Thoracic aorta (tissue), 2 donors: Measurements from ENCODE around the gene INPP4A. TPM values are rescaled to one million over a fixed set of nuclear protein-coding genes. Genes with fewer than 3 reads are reported as not detected.

Experiments
- ATAC-seq: fragments of 150-250 bp; one replicate; pipeline ENCODE4 v1.8.0; 2017; ENCODE audit warnings: low read depth; ENCODE audit not compliant: insufficient number of reproducible peaks, low FRiP score
- DNase-seq: peaks from one replicate; pipeline ENCODE4 v3.0.0-alpha.2; 2020; ENCODE audit warnings: low spot score
- H3K27ac ChIP-seq, 2 donors: fragments of 200-600 bp; sonication (generic); 1 replicate in 1 of 2; 2 replicates in 1 of 2; pipeline ENCODE4 v1.5.1; 2016; ENCODE audit warnings: mild to moderate bottlenecking in 2 of 2, moderate library complexity in 2 of 2
- H3K27me3 ChIP-seq: fragments of 200-600 bp; sonication (generic); replicated peaks from 2 replicates; pipeline ENCODE4 v1.6.0; 2016; ENCODE audit warnings: mild to moderate bottlenecking; ENCODE audit not compliant: insufficient read depth
- H3K36me3 ChIP-seq: fragments of 200-600 bp; sonication (generic); one replicate; pipeline ENCODE4 v1.5.1; 2016
- H3K4me1 ChIP-seq, 2 donors: fragments of 200-600 bp; sonication (generic); 1 replicate in 1 of 2; 2 replicates in 1 of 2; pipeline versions ENCODE4 v1.5.1 to v1.6.0; 2016; ENCODE audit warnings: low read depth in 2 of 2, mild to moderate bottlenecking in 1 of 2; ENCODE audit not compliant: control insufficient read depth in 1 of 2
- H3K4me3 ChIP-seq: fragments of 200-600 bp; sonication (generic); 2 replicates; pipeline ENCODE4 v1.5.1; 2016; ENCODE audit warnings: mild to moderate bottlenecking
- H3K9me3 ChIP-seq: fragments of 200-600 bp; sonication (generic); 2 replicates; pipeline ENCODE4 v1.5.1; 2016
- CTCF ChIP-seq: fragments of 200-600 bp; sonication (generic); IDR thresholded peaks from one replicate; pipeline ENCODE4 v1.5.1; 2019; ENCODE audit warnings: antibody characterized with exemption
- total RNA-seq, 2 donors: library from RNA; depleted of rRNA; stranded (reverse); fragments of >200 nt; gene quantifications; one replicate each; pipeline versions ENCODE4 v1.1.0 to v1.2.3, GENCODE V29; 2016

INPP4A gene
- total RNA-seq, 2 donors from 2014 or later: 29.4 to 40.6 TPM

GRCh38 chr2:98516571-98516970 lies 71.9 kb downstream of the INPP4A start:
- no peak for DNase-seq
- Histone ChIP-seq H3K27ac (no peak overlapping the region), H3K36me3 (peaks cover 10% of the 10 kb centered on the region), H3K4me3 (no peak overlapping the region), H3K4me1 (peaks cover 11% of the 10 kb centered on the region in 2 donors), H3K9me3 (no peaks in the 10 kb centered on the region), H3K27me3 (no peaks in the 10 kb centered on the region)
- no peak for ATAC-seq
- no peak for TF ChIP-seq CTCF

- Histone ChIP-seq H3K36me3 (peaks cover 10% of the 10 kb centered on the region), H3K27ac (no peak overlapping the region), H3K4me3 (no peak overlapping the region), H3K4me1 (peaks cover 11% of the 10 kb centered on the region in 2 donors), H3K27me3 (no peaks in the 10 kb centered on the region), H3K9me3 (no peaks in the 10 kb centered on the region)
- ATAC-seq: no peak
- no peak for TF ChIP-seq CTCF
- DNase-seq: no peak
Measured at GRCh38 chr2:98517636-98518035, 73.0 kb downstream of the INPP4A start.

- H3K9me3 ChIP-seq: no peaks in the 10 kb centered on the region
- no peak overlapping the region for H3K27ac ChIP-seq
- TF ChIP-seq CTCF: no peak
- H3K27me3 ChIP-seq: no peaks in the 10 kb centered on the region
- no peak overlapping the region for H3K4me3 ChIP-seq
- DNase-seq (no peak), ATAC-seq (no peak)
- H3K4me1 ChIP-seq: peaks cover 11% of the 10 kb centered on the region in 2 donors
- peaks cover 10% of the 10 kb centered on the region for H3K36me3 ChIP-seq
Measured at GRCh38 chr2:98518101-98518500, 73.4 kb downstream of the INPP4A start.

GRCh38 chr2:98519156-98519555 lies 74.5 kb downstream of the INPP4A start:
- peaks cover 10% of the 10 kb centered on the region for H3K36me3 ChIP-seq
- H3K4me1 ChIP-seq: peaks cover 11% of the 10 kb centered on the region in 2 donors
- ATAC-seq (no peak), DNase-seq (no peak)
- no peaks in the 10 kb centered on the region for H3K27me3 ChIP-seq
- no peak overlapping the region for H3K4me3 ChIP-seq
- no peak for TF ChIP-seq CTCF
- no peaks in the 10 kb centered on the region for H3K9me3 ChIP-seq
- no peak overlapping the region for H3K27ac ChIP-seq

DNA sequence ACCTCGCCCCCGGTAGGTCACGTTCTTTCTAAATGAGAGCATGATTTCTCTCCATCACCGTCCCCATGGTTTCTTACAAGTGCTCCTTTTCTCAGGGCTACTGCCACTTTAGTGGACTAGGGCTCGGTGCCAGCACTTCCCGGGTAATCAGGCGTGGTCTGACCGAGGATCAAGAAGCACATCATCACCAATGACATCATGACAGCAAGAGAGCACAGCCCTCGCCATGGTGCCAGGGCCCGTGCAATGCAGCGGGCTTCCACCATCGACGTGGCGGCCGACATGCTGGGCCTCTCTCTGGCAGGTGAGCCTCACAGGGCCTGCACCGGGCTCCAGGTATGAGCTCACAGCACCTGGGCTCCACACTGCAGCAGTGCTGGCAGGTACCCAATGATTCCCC lies 75.2 kb downstream of the INPP4A start:
- no peak for TF ChIP-seq CTCF
- H3K4me3 ChIP-seq: no peak overlapping the region
- no peak overlapping the region for H3K27ac ChIP-seq
- peaks cover 4 to 8% of the 10 kb centered on the region in 2 donors for H3K4me1 ChIP-seq
- no peaks in the 10 kb centered on the region for H3K27me3 ChIP-seq
- no peaks in the 10 kb centered on the region for H3K9me3 ChIP-seq
- ATAC-seq: no peak
- DNase-seq: no peak
- H3K36me3 ChIP-seq: peaks cover 10% of the 10 kb centered on the region
